Measurements from ENCODE around the gene RHOBTB3. TPM values are rescaled to one million over a fixed set of nuclear protein-coding genes. Genes with fewer than 3 reads are reported as not detected.

RHOBTB3 gene
- total RNA-seq (2014; rRNA removed; shearing (Covaris generic)), result 54.3 and 63.5 TPM in 2 replicates

GRCh38 chr5:95730730-95731570 is at the start of gene RHOBTB3:
RHOBTB3 (plus strand) TSS chr5:95731336; CDS start chr5:95731683, 347 bp downstream.

GRCh38 chr5:95682891-95683290 is 48.2 kb upstream of the RHOBTB3 start, which contains the start of gene SPATA9:
SPATA9 (minus strand) TSS chr5:95682991; CDS start chr5:95682854, 137 bp downstream.

GRCh38 chr5:95822542-95823181 is 91.5 kb downstream of the RHOBTB3 start, which contains the start of gene GLRX:
GLRX (minus strand) TSS chr5:95822726; CDS start chr5:95822662, 64 bp downstream.

Other genes starting within 250 kb of the RHOBTB3 start
- 55.5 and 70.5 TPM in 2 replicates for gene SKIC3, start 176.4 kb upstream of the RHOBTB3 start, total RNA-seq (2014; rRNA removed; shearing (Covaris generic))
- 10.0 and 11.0 TPM in 2 replicates for gene ARSK, start 176.2 kb upstream of the RHOBTB3 start, total RNA-seq (2014; rRNA removed; shearing (Covaris generic))
- not detected in 2 replicates for gene GPR150, start 111.2 kb upstream of the RHOBTB3 start, total RNA-seq (2014; rRNA removed; shearing (Covaris generic))
- gene RFESD, start 84.6 kb upstream of the RHOBTB3 start, total RNA-seq (2014; rRNA removed; shearing (Covaris generic)), result 0.75 and 5.8 TPM in 2 replicates
- gene SPATA9, start 48.3 kb upstream of the RHOBTB3 start, total RNA-seq (2014; rRNA removed; shearing (Covaris generic)), result 0.13 TPM in 1 of 2 replicates, not detected in the other
- 7.9 and 11.1 TPM in 2 replicates for gene GLRX, start 91.4 kb downstream of the RHOBTB3 start, total RNA-seq (2014; rRNA removed; shearing (Covaris generic))
- gene ELL2, start 230.5 kb downstream of the RHOBTB3 start, total RNA-seq (2014; rRNA removed; shearing (Covaris generic)), result 26.1 and 26.9 TPM in 2 replicates